GM18505 (cell line): ENCODE results near the gene RHOD.

Experiments used
- ATAC-seq: cut with Tn5 transposase; IDR thresholded peaks from one replicate; pipeline ENCODE4 v1.9.1; 2021; ENCODE audit not compliant: unreplicated experiment
- POLR2A ChIP-seq: IDR thresholded peaks from 4 replicates; pipeline ENCODE4 v1.6.1; 2011; ENCODE audit warnings: borderline replicate concordance; ENCODE audit not compliant: insufficient read depth, insufficient read length; ENCODE audit errors: extremely low read depth

The RHOD gene

GRCh38 chr11:67056267-67057204 lies at the start of gene RHOD:
RHOD (plus strand) TSS chr11:67056847; CDS start chr11:67056903, 56 bp downstream.
- no peak for ATAC-seq
- TF ChIP-seq POLR2A, result no peak

GRCh38 chr11:67007126-67007525 lies 49.5 kb upstream of the RHOD start:
- no peak for TF ChIP-seq POLR2A
- no peak for ATAC-seq

GRCh38 chr11:67010296-67010905 lies 46.2 kb upstream of the RHOD start:
- TF ChIP-seq POLR2A, result no peak
- ATAC-seq, result no peak

- no peak for TF ChIP-seq POLR2A
- ATAC-seq, result no peak
These were observed 43.1 kb upstream of the RHOD start for GRCh38 chr11:67013511-67014045.

- no peak for TF ChIP-seq POLR2A
These were observed 42.3 kb upstream of the RHOD start for GRCh38 chr11:67014343-67014742.

GRCh38 chr11:67015048-67015447 lies 41.6 kb upstream of the RHOD start:
- TF ChIP-seq POLR2A, result no peak
- no peak for ATAC-seq

More at GRCh38 chr11:67014343-67014742, 42.3 kb upstream of the RHOD start:
- ATAC-seq, result no peak

- no peak for TF ChIP-seq POLR2A
- no peak for ATAC-seq
These were observed 40.1 kb upstream of the RHOD start for GRCh38 chr11:67016550-67016949.

GRCh38 chr11:67020949-67021348 lies 35.7 kb upstream of the RHOD start:
- TF ChIP-seq POLR2A, result no peak
- no peak for ATAC-seq

GRCh38 chr11:67022341-67022933 lies 34.2 kb upstream of the RHOD start:
- ATAC-seq, result no peak
- no peak for TF ChIP-seq POLR2A

- ATAC-seq, result no peak
- TF ChIP-seq POLR2A, result no peak
These were observed 33.4 kb upstream of the RHOD start, which contains the start of gene SYT12 for GRCh38 chr11:67022961-67023956. SYT12 (plus strand) TSS chr11:67023134; CDS start chr11:67030145, 7,011 bp downstream.

GRCh38 chr11:67023957-67024353 lies 32.7 kb upstream of the RHOD start:
- no peak for ATAC-seq
- TF ChIP-seq POLR2A, result no peak

- no peak for ATAC-seq
- TF ChIP-seq POLR2A, result no peak
These were observed 32.2 kb upstream of the RHOD start for GRCh38 chr11:67024410-67024809.
